Body of pancreas (tissue), 4 donors: ENCODE results near the gene GARIN5B. TPM values are rescaled to one million over a fixed set of nuclear protein-coding genes. Genes with fewer than 3 reads are reported as not detected.

Experiments used
- ATAC-seq: fragments of 150-250 bp; one replicate; pipeline ENCODE4 v1.9.1; 2016
- DNase-seq, 4 donors: peaks; one replicate each; pipeline ENCODE4 v3.0.0-alpha.2; 2019
- H3K27ac ChIP-seq, 4 donors: fragments of 200-600 bp; sonication (generic); 1 replicate in 3 of 4; 2 replicates in 1 of 4; pipeline versions ENCODE4 v1.5.1 to v1.6.1; 2016 to 2019; ENCODE audit warnings: mild to moderate bottlenecking in 1 of 4, mixed read lengths in 1 of 4, moderate library complexity in 1 of 4
- H3K27me3 ChIP-seq, 2 donors: fragments of 200-600 bp; sonication (generic); one replicate each; pipeline ENCODE4 v1.6.0; 2016; ENCODE audit warnings: mild to moderate bottlenecking in 1 of 2
- H3K36me3 ChIP-seq, 2 donors: fragments of 200-600 bp; sonication (generic); replicated peaks in 1 of 2; 2 replicates each; pipeline ENCODE4 v1.5.1; 2016; ENCODE audit warnings: low read depth in 2 of 2; ENCODE audit not compliant: insufficient read depth in 1 of 2
- H3K4me1 ChIP-seq: fragments of 200-600 bp; sonication (generic); one replicate; pipeline ENCODE4 v1.6.0; 2016
- H3K4me3 ChIP-seq, 2 donors: fragments of 200-600 bp; sonication (generic); 1 replicate in 1 of 2; 2 replicates in 1 of 2; pipeline ENCODE4 v1.5.1; 2016 to 2019
- H3K9me3 ChIP-seq, 3 donors: fragments of 200-600 bp; sonication (generic); 1 replicate in 2 of 3; 2 replicates in 1 of 3; pipeline ENCODE4 v1.5.1; 2016
- POLR2A ChIP-seq, 3 donors: fragments of 450-650 bp; IDR thresholded peaks; one replicate each; pipeline ENCODE4 v1.6.1; 2016; ENCODE audit warnings: antibody characterized with exemption in 3 of 3, mild to moderate bottlenecking in 2 of 3
- WGBS, 2 donors: methylation state at CpG; one replicate each; pipeline ENCODE4 v1.1.5; 2017; 5-methylcytosine and 5-hydroxymethylcytosine counted together
- intact Hi-C: fragments of 100-400 bp; cut with DNase I; formaldehyde crosslinking; loops from one replicate; pipeline ENCODE4 v1.15.1; 2023
- total RNA-seq, 2 donors: library from RNA; depleted of rRNA; stranded (reverse); fragments of >200 nt; gene quantifications; one replicate each; pipeline ENCODE4 v1.1.0, GENCODE V29; 2016
- TF ChIP-seq, protein P1 (sequence below), 7 experiments: fragments of 450-650 bp in 4 of 7; fragments of 200-600 bp in 3 of 7; sonication (generic) in 3 of 7; IDR thresholded peaks; one replicate each; pipeline ENCODE4 v1.5.1; 2016 to 2019; ENCODE audit warnings: antibody characterized with exemption in 7 of 7

The GARIN5B gene
- total RNA-seq, 2 donors from 2014 or later: not detected

DNA sequence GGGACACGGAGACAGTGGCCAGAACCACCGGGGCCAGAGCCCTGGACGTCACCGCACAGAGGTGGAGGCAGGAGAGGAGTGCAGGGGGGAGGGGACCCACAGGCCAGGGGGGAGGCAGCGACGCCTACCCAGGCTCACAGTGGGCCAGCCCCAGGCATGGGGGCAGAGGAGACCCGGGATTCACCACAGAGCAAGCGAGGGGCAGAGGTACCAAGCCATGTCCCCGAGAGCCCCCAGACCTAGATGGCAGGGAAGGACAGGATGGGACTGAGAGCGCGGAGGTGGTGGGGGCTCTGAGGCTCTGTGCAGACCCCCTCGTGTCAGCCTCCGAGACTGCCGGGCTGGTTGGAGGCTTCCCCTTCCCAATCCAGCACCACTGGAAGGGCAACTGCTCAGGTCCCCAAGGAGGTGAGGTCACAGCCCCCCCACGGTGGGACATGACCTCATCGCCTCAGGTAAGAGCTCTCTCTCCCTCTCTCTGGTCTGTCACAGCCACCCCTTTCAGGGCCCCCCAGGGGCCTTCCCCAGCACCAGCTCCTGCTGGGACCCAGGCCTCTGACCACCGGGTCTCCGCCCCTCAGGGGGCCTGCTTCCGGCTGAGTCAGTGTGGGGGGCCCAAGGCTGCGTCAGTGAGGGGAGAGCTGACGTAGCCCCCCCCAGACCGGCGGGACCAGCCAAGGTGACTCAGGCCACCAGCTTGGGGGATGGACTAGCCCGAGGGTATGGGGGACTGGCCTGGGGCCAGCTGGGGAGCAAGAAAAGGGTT lies 9.4 kb upstream of the GARIN5B start:
- WGBS, 2 donors: 19 to 30% methylated on average over 13 to 24 of the region's 24 CpGs
- H3K4me3 ChIP-seq: no peak overlapping the region
- no peak overlapping the region for H3K27ac ChIP-seq
- peaks cover 0 to 35% of the 10 kb centered on the region in 2 donors for H3K27me3 ChIP-seq
- H3K9me3 ChIP-seq: no peaks in the 10 kb centered on the region
- TF ChIP-seq, protein P1, sequence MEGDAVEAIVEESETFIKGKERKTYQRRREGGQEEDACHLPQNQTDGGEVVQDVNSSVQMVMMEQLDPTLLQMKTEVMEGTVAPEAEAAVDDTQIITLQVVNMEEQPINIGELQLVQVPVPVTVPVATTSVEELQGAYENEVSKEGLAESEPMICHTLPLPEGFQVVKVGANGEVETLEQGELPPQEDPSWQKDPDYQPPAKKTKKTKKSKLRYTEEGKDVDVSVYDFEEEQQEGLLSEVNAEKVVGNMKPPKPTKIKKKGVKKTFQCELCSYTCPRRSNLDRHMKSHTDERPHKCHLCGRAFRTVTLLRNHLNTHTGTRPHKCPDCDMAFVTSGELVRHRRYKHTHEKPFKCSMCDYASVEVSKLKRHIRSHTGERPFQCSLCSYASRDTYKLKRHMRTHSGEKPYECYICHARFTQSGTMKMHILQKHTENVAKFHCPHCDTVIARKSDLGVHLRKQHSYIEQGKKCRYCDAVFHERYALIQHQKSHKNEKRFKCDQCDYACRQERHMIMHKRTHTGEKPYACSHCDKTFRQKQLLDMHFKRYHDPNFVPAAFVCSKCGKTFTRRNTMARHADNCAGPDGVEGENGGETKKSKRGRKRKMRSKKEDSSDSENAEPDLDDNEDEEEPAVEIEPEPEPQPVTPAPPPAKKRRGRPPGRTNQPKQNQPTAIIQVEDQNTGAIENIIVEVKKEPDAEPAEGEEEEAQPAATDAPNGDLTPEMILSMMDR (IDR thresholded peaks at IDR 0.05): no peak
- no peak for TF ChIP-seq POLR2A (IDR thresholded peaks at IDR 0.05)
- DNase-seq (no peak), ATAC-seq (no peak)
- intact Hi-C loops: no loop called here
- H3K36me3 ChIP-seq: no peaks in the 10 kb centered on the region
- peaks cover 30% of the 10 kb centered on the region for H3K4me1 ChIP-seq

DNA sequence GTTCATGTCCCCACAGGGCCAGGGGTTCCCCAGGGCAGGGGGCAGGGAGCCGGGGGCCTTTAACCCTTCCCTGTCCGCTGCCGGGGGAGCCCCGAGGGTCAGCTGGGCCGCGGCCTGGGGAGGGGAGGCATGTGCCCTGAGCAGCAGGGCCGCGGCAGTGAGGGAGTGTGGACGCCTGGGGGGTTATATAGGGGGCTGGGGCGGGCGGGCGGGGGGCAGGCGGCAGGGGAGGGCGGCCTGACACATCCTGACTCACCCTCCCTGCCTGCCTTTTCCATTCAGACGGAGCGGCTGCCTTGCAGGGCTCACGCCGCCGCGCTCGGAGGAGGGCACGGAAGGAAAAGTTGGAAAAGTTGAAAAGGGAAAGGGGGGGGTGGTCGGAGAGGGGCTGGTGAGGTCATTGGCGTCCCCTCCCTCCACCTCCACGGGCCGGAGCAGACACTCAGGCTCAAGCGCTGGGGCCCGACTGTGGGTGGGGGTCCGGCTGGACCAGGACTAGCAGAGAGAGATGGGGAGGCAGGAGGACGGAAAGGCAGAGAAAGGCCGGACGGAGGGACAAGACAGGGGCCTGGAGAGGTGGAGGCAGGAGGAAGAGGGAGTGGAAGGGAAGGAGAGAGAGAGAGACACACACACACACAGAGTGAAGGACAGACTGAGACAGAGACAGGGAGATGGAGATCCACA lies 7.4 kb upstream of the GARIN5B start, which contains the start of gene IL11:
Gene IL11, minus strand, starts transcription at position 159 of the 684 bp plus-strand sequence. Its CDS starts 153 bp downstream, at position 6.
- Histone ChIP-seq H3K27me3 (peaks cover 0 to 35% of the 10 kb centered on the region in 2 donors), H3K9me3 (no peaks in the 10 kb centered on the region), H3K27ac (no peak within 1 kb of the TSS), H3K4me3 (no peak within 1 kb of the TSS), H3K36me3 (no peaks in the 10 kb centered on the region), H3K4me1 (peaks cover 30% of the 10 kb centered on the region)
- WGBS, 2 donors: 5 to 10% methylated on average over 22 to 28 of the region's 32 CpGs
- intact Hi-C loops: no loop called here
- no peak for ATAC-seq
- no peak for TF ChIP-seq POLR2A (IDR thresholded peaks at IDR 0.05)
- TF ChIP-seq, protein P1 (IDR thresholded peaks at IDR 0.05): no peak
- no peak for DNase-seq

DNA sequence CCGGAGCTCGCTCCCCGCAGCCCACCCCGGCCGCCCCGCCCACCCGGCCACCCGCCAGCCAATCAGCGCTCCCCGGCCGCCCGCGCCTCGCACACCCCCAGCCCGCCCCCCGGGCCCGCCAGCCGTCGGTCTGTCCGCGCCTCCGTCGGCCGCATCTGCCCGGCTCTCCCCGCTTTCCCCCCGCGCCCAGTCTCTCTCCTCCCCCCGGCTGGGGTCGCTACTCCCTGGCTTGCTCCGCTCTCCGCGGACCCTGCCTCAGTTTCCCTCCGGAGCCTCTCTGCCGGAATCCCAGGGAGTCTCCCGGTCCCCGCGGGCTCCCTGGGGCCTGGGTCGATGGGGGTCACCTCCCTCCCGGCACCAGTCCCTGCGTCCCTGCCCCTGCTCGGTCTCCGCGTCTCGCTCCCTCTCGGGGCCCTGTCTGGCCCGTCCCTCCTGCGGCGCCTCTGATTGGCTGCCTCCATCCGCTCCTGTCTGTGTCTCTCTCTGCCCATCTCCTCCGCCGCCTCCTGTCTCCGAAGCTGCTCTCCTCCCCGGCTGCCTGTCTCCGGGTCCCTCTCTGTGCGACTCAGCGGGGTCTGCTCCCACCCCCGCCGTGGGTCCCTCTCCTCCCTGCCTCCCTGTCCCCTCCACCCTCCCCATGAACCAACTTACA lies 6.7 kb upstream of the GARIN5B start:
- H3K36me3 ChIP-seq: no peaks in the 10 kb centered on the region
- intact Hi-C loops: no loop called here
- TF ChIP-seq, protein P1 (IDR thresholded peaks at IDR 0.05): no peak
- no peak for TF ChIP-seq POLR2A (IDR thresholded peaks at IDR 0.05)
- H3K4me1 ChIP-seq: peaks cover 30% of the 10 kb centered on the region
- H3K27ac ChIP-seq: no peak overlapping the region
- no peaks in the 10 kb centered on the region for H3K9me3 ChIP-seq
- ATAC-seq: no peak
- H3K27me3 ChIP-seq: peaks cover 0 to 35% of the 10 kb centered on the region in 2 donors
- 3 to 4% methylated on average over 12 to 42 of the region's 59 CpGs for WGBS, 2 donors
- DNase-seq: no peak
- no peak overlapping the region for H3K4me3 ChIP-seq

DNA sequence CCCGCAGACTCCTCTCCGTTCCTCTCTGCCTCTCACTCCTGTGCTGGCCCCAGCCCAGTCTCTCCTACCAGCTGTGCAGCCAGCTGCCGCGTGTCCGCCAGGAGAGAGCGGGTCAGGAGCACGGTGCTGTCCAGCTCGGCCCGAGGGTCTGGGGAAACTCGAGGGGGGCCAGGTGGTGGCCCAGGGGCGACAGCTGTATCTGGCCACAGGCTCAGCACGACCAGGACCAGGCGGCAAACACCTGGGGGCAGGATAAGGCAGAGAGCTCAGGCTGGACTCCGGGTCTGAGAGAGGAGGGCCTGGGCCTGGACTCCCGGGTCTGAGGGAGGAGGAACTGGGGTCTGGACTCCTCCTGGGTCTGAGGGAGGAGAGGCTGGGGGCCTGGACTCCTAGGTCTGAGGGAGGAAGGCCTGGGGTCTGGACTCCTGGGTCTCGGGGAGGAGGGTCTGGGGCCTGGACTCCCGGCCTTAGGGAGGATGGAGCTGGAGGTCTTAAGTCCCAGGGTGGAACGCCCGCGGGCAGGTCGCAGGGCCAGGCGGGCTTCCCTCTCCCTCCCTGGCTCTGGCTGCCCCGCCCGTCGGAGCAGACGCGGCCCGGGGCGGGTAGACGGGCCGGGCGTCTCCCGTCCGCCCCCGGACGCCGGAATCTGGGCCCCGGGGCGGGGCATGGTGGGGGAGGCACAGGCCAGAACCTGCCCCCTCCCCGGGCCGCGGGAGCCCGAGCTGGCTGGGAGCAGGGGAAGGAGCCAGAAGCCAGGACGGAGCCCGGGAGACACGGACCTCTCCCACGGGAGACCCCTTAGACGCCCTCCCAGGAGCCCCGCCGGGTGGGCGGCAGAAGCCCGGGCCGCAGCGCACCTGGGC lies 5.9 kb upstream of the GARIN5B start:
- Histone ChIP-seq H3K4me3 (no peak overlapping the region), H3K27ac (no peak overlapping the region), H3K9me3 (no peaks in the 10 kb centered on the region), H3K36me3 (no peaks in the 10 kb centered on the region), H3K27me3 (peaks cover 0 to 32% of the 10 kb centered on the region in 2 donors), H3K4me1 (peaks cover 21% of the 10 kb centered on the region)
- DNase-seq: no peak
- intact Hi-C loops: no loop called here
- ATAC-seq: no peak
- TF ChIP-seq, protein P1 (IDR thresholded peaks at IDR 0.05): no peak
- TF ChIP-seq POLR2A (IDR thresholded peaks at IDR 0.05): no peak
- WGBS, 2 donors: 8 to 25% methylated on average over 8 to 53 of the region's 54 CpGs
